HepG2 (cell line): ENCODE results near the gene TICAM2. TPM values are rescaled to one million over a fixed set of nuclear protein-coding genes. Genes with fewer than 3 reads are reported as not detected.

Source experiments
- ATAC-seq: fragments of 200-7000 bp; cut with Tn5 transposase; 3 replicates; pipeline ENCODE4 v1.9.1; 2020; ENCODE audit warnings: mild to moderate bottlenecking, moderate library complexity
- BruUV-seq: library from RNA; stranded (reverse); fragments of 400-500 nt; replicated peaks from 2 replicates; lab custom pipeline; 2021; lab: Mats Ljungman, UMichigan
- CTCF ChIA-PET: fragments of 300-600 bp; formaldehyde crosslinking; extraction: SDS; loops from one replicate; lab custom pipeline; 2021; ENCODE audit warnings: low total read pairs, inconsistent platforms, low intra/inter-chr PET ratio; lab: Yijun Ruan, JAX
- POLR2A ChIA-PET: fragments of 350-600 bp; sonication (Branson Sonifier 250); formaldehyde crosslinking; loops from one replicate; lab custom pipeline; 2020; ENCODE audit warnings: antibody characterized with exemption, inconsistent platforms; lab: Yijun Ruan, JAX
- DNase-seq: peaks from one replicate; pipeline ENCODE4 v3.0.0-alpha.2; 2015; ENCODE audit warnings: low spot score
- FAIRE-seq: peaks from 3 replicates; lab custom pipeline; 2011; peaks lifted over from hg19 to GRCh38; lab: Jason Lieb, UNC
- H2AFZ ChIP-seq: one replicate; pipeline ENCODE4 v1.6.1; 2011; ENCODE audit warnings: low read length, inconsistent platforms
- H3K27ac ChIP-seq: fragments of 300-600 bp; 3 replicates; pipeline ENCODE4 v1.8.0; 2011; ENCODE audit warnings: mixed run types, mild to moderate bottlenecking, mixed read lengths, low read length, inconsistent platforms; ENCODE audit not compliant: insufficient read depth; ENCODE audit errors: extremely low read length
- H3K27me3 ChIP-seq, 2 experiments: fragments of 200-600 bp in 1 of 2; 2 replicates in 1 of 2; 3 replicates in 1 of 2; pipeline versions ENCODE4 v1.6.0 to v1.8.0; 2011; ENCODE audit warnings: low read length in 2 of 2, mild to moderate bottlenecking in 2 of 2, moderate library complexity in 2 of 2, inconsistent platforms in 1 of 2; ENCODE audit not compliant: insufficient read depth in 2 of 2, control insufficient read depth in 1 of 2
- H3K36me3 ChIP-seq, 2 experiments: fragments of 200-600 bp in 1 of 2; replicated peaks in 1 of 2; 2 replicates in 1 of 2; 3 replicates in 1 of 2; pipeline versions ENCODE4 v1.5.1 to v1.8.0; 2011; ENCODE audit warnings: low read length in 2 of 2, inconsistent platforms in 1 of 2; ENCODE audit not compliant: insufficient read depth in 2 of 2, control insufficient read depth in 1 of 2
- H3K4me1 ChIP-seq: 2 replicates; pipeline ENCODE4 v1.5.1; 2012; ENCODE audit warnings: low read length, inconsistent platforms; ENCODE audit not compliant: insufficient read depth
- H3K4me2 ChIP-seq: 2 replicates; pipeline ENCODE4 v1.6.0; 2011; ENCODE audit warnings: low read depth, low read length, inconsistent platforms
- H3K4me3 ChIP-seq, 3 experiments: fragments of 200-600 bp in 1 of 3; sonication (generic), shearing (Covaris generic) in 1 of 3; replicated peaks in 1 of 3; 2 replicates each; pipeline ENCODE4 v1.5.1; 2011 to 2016; ENCODE audit warnings: low read length in 3 of 3, inconsistent platforms in 2 of 3, low read depth in 2 of 3, mild to moderate bottlenecking in 2 of 3, control low read depth in 1 of 3, mixed read lengths in 1 of 3; ENCODE audit not compliant: insufficient read depth in 1 of 3
- H3K79me2 ChIP-seq: one replicate; pipeline ENCODE4 v1.6.1; 2011; ENCODE audit warnings: low read length, inconsistent platforms; ENCODE audit not compliant: insufficient read depth
- H3K9ac ChIP-seq: 2 replicates; pipeline ENCODE4 v1.6.0; 2011; ENCODE audit warnings: mild to moderate bottlenecking, low read depth, low read length, inconsistent platforms; ENCODE audit not compliant: insufficient read depth
- H3K9me3 ChIP-seq: 2 replicates; pipeline ENCODE4 v1.5.1; 2012; ENCODE audit warnings: mild to moderate bottlenecking, low read length
- H4K20me1 ChIP-seq: 2 replicates; pipeline ENCODE4 v1.6.0; 2011; ENCODE audit warnings: inconsistent platforms, mild to moderate bottlenecking, low read length, moderate library complexity; ENCODE audit not compliant: insufficient read depth
- ELF3 ChIP-seq: IDR thresholded peaks from 2 replicates; pipeline ENCODE4 v1.6.1; 2016; ENCODE audit warnings: missing genetic modification reagents, missing compliant biosample characterization
- ELF4 ChIP-seq: sonication (generic); formaldehyde crosslinking; IDR thresholded peaks from 2 replicates; pipeline ENCODE4 v1.5.0; 2020; ENCODE audit warnings: missing genetic modification reagents, mild to moderate bottlenecking, moderate library complexity, borderline replicate concordance
- NCOA1 ChIP-seq: sonication (generic); formaldehyde crosslinking; IDR thresholded peaks from 2 replicates; pipeline ENCODE4 v1.9.0; 2021; ENCODE audit warnings: missing genetic modification reagents
- NFATC3 ChIP-seq: sonication (generic); formaldehyde crosslinking; IDR thresholded peaks from 2 replicates; pipeline ENCODE4 v1.5.1; 2020; ENCODE audit warnings: mild to moderate bottlenecking, missing genetic modification reagents
- NONO ChIP-seq, 2 experiments: fragments of 450-650 bp in 1 of 2; sonication (generic) in 1 of 2; formaldehyde crosslinking in 1 of 2; IDR thresholded peaks in 1 of 2; conservative IDR thresholded peaks in 1 of 2; 2 replicates each; pipeline versions ENCODE4 v1.6.1 to v1.8.0; 2017 to 2022; ENCODE audit warnings: mild to moderate bottlenecking in 1 of 2, missing genetic modification reagents in 1 of 2, moderate library complexity in 1 of 2
- SRSF4 ChIP-seq: fragments of 200-400 bp; formaldehyde crosslinking; IDR thresholded peaks from one replicate; pipeline ENCODE4 v1.6.1; 2018; ENCODE audit warnings: mild to moderate bottlenecking, low read depth, low read length, moderate library complexity; ENCODE audit not compliant: poor library complexity, severe bottlenecking
- ZNF24 ChIP-seq: fragments of 450-650 bp; IDR thresholded peaks from 2 replicates; pipeline ENCODE4 v1.6.1; 2017; ENCODE audit warnings: antibody characterized with exemption, mild to moderate bottlenecking
- WGBS: methylation state at CpG from one replicate; pipeline ENCODE4 v1.1.6; 2017; ENCODE audit warnings: low lambda C conversion rate; 5-methylcytosine and 5-hydroxymethylcytosine counted together
- in situ Hi-C: cut with HindIII; loops from 2 replicates; pipeline ENCODE4 v1.10.0; 2017; ENCODE audit warnings: low pct_unique_long_range_greater_than_20kb; ENCODE audit not compliant: extremely low pct_ligation_motif_present
- intact Hi-C: fragments of 100-400 bp; cut with micrococcal nuclease; formaldehyde crosslinking; loops from one replicate; pipeline ENCODE4 v1.10.0; 2022; ENCODE audit not compliant: unreplicated experiment
- polyA plus RNA-seq, 8 experiments: library from polyadenylated mRNA; depleted of rRNA in 3 of 8; stranded (reverse) in 7 of 8; unstranded in 1 of 8; fragments of >200 nt; fragmentation: Illumina TruSeq in 4 of 8; extraction: Trizol in 4 of 8; gene quantifications; 2 replicates each; pipeline versions ENCODE4 v1.2.1 to v1.2.3, GENCODE V29; 2011 to 2016; ENCODE audit warnings: low read depth in 4 of 8, missing spikeins in 1 of 8, mixed read lengths in 1 of 8; ENCODE audit not compliant: insufficient read depth in 1 of 8
- total RNA-seq, 5 experiments: library from RNA; depleted of rRNA; stranded (reverse); fragments of >200 nt; fragmentation: Illumina TruSeq; extraction: Trizol; gene quantifications; 2 replicates each; pipeline ENCODE4 v1.2.3, GENCODE V29; 2016; ENCODE audit warnings: low read depth in 1 of 5
- TF ChIP-seq, protein P1 (sequence below): sonication (generic); formaldehyde crosslinking; conservative IDR thresholded peaks from 2 replicates; pipeline ENCODE4 v1.4.0; 2020; ENCODE audit warnings: missing genetic modification reagents

The TICAM2 gene
- total and polyA plus RNA-seq, 2 of the 13 experiments (the other 11 are each of a cell fraction or from before 2014, with no cell fraction given): 0.04 TPM; not detected in 1

DNA sequence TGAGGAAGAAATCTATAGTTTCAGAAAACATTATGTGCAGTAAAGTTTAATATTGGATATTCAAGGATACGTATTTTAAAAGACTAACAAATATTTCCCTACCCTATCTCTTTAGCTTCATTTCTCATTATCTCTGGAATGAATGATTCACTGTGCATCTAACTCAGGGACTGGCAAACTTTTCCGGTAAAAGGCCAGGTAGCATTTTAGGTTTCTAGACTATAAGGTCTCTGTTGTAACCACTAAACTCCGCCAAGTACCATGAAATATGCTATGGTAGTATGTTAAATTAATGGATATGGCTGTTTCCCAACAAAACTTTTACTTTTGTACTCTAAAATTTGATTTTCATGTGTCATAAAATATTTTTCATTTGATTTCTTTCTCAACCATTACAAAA, 70.9 kb downstream of the TICAM2 start (continued):
- TF ChIP-seq, protein P1, sequence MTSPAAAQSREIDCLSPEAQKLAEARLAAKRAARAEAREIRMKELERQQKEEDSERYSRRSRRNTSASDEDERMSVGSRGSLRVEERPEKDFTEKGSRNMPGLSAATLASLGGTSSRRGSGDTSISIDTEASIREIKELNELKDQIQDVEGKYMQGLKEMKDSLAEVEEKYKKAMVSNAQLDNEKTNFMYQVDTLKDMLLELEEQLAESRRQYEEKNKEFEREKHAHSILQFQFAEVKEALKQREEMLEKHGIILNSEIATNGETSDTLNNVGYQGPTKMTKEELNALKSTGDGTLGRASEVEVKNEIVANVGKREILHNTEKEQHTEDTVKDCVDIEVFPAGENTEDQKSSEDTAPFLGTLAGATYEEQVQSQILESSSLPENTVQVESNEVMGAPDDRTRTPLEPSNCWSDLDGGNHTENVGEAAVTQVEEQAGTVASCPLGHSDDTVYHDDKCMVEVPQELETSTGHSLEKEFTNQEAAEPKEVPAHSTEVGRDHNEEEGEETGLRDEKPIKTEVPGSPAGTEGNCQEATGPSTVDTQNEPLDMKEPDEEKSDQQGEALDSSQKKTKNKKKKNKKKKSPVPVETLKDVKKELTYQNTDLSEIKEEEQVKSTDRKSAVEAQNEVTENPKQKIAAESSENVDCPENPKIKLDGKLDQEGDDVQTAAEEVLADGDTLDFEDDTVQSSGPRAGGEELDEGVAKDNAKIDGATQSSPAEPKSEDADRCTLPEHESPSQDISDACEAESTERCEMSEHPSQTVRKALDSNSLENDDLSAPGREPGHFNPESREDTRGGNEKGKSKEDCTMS (CRISPR knock-in tag): no peak
- no peak for TF ChIP-seq SRSF4
- TF ChIP-seq, all 625 proteins: peak for 0

DNA sequence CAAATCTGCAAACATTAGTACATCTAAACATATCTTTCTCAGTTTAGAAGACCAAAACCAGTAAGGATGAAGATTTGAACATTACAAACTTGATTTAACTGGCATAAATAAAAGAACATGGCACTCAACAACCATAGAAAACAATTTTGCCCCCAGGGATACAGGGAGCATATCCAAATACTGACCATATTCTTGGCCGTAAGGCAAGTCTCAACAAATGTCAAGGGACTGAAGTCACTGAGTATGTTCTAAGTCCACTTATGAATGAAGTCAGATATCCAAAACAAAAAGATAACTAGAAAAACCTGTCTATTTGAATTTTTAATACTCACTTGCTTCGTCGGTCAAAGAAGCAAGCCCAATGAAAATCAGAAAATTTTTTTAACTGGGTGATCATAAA, 71.9 kb downstream of the TICAM2 start:
- POLR2A ChIA-PET: no interaction called here
- Histone ChIP-seq H3K4me3 (no peak overlapping the region), H3K4me2 (0 out of 2 replicates have a peak overlapping the region, but pooled peaks have one; percentile 26), H3K79me2 (peaks cover 89% of the 10 kb centered on the region), H3K9me3 (no peaks in the 10 kb centered on the region), H3K27me3 (no peaks in the 10 kb centered on the region), H2AFZ (no peak overlapping the region), H3K27ac (no peak overlapping the region), H3K36me3 (peaks cover 0 to 25% of the 10 kb centered on the region in 2 experiments; a peak in 4 of 5 replicates), H3K9ac (no peak overlapping the region), H3K4me1 (peaks cover 16% of the 10 kb centered on the region), H4K20me1 (peaks cover 68% of the 10 kb centered on the region)
- intact Hi-C loops (no loop called here), in situ Hi-C loops (no loop called here)
- no peak for DNase-seq
- BruUV-seq: no TSS peak
- TF ChIP-seq ZNF24 (no peak), NFATC3 (CRISPR knock-in tag) (no peak), ELF3 (CRISPR knock-in tag) (no peak), NCOA1 (CRISPR knock-in tag) (no peak), NONO (IDR thresholded peaks at IDR 0.05) (no peak), NONO (CRISPR knock-in tag; conservative IDR thresholded peaks at IDR 0.05) (no peak), ELF4 (no peak)
- CTCF ChIA-PET: no interaction called here
- no peak for FAIRE-seq
- 97% methylated on average over 3 of the region's 3 CpGs for WGBS
- no peak for ATAC-seq

Other genes with a start within 250 kb of the TICAM2 start
- 5.5 and 11.1 TPM in 2 replicates for gene FEM1C, start 57.7 kb downstream of the TICAM2 start, total RNA-seq (2016; rRNA removed; fragmentation: Illumina TruSeq; extraction: Trizol)
- 6.1 and 8.3 TPM in 2 replicates for gene FEM1C, start 57.7 kb downstream of the TICAM2 start, polyA plus RNA-seq (2011; rRNA removed)
- 89.1 and 113 TPM in 2 replicates for gene TMED7, start 23.6 kb upstream of the TICAM2 start, total RNA-seq (2016; rRNA removed; fragmentation: Illumina TruSeq; extraction: Trizol)
- gene TMED7, start 23.6 kb upstream of the TICAM2 start, polyA plus RNA-seq (2011; rRNA removed): 44.2 and 58.0 TPM in 2 replicates
- gene CDO1, start 214.2 kb upstream of the TICAM2 start, total RNA-seq (2016; rRNA removed; fragmentation: Illumina TruSeq; extraction: Trizol): 4.4 and 5.3 TPM in 2 replicates
- 3.2 and 5.2 TPM in 2 replicates for gene CDO1, start 214.2 kb upstream of the TICAM2 start, polyA plus RNA-seq (2011; rRNA removed)
- 45.1 and 46.4 TPM in 2 replicates for gene ATG12, start 239.1 kb upstream of the TICAM2 start, total RNA-seq (2016; rRNA removed; fragmentation: Illumina TruSeq; extraction: Trizol)
- gene ATG12, start 239.1 kb upstream of the TICAM2 start, polyA plus RNA-seq (2011; rRNA removed): 46.5 and 58.1 TPM in 2 replicates
- gene AP3S1, start 239.5 kb upstream of the TICAM2 start, total RNA-seq (2016; rRNA removed; fragmentation: Illumina TruSeq; extraction: Trizol): 85.9 and 88.8 TPM in 2 replicates
- gene AP3S1, start 239.5 kb upstream of the TICAM2 start, polyA plus RNA-seq (2011; rRNA removed): 28.5 and 50.5 TPM in 2 replicates